Testis (tissue), 3 donors: ENCODE results near the gene RASL11A. TPM values are rescaled to one million over a fixed set of nuclear protein-coding genes. Genes with fewer than 3 reads are reported as not detected.

ENCODE experiments used
- DNase-seq: peaks from one replicate; pipeline ENCODE4 v3.0.0-alpha.2; 2019
- H3K27ac ChIP-seq, 2 donors: fragments of 200-600 bp; sonication (generic); one replicate each; pipeline ENCODE4 v1.5.1; 2019
- H3K27me3 ChIP-seq: fragments of 200-600 bp; sonication (generic); one replicate; pipeline ENCODE4 v1.5.1; 2019
- H3K36me3 ChIP-seq: fragments of 200-600 bp; sonication (generic); one replicate; pipeline ENCODE4 v1.5.1; 2017; ENCODE audit warnings: low read depth; ENCODE audit errors: missing control alignments
- H3K4me1 ChIP-seq: fragments of 200-600 bp; sonication (generic); one replicate; pipeline ENCODE4 v1.5.1; 2019
- H3K4me3 ChIP-seq, 2 donors: fragments of 200-600 bp; sonication (generic); one replicate each; pipeline ENCODE4 v1.5.1; 2017 to 2019
- H3K9me3 ChIP-seq: fragments of 200-600 bp; sonication (generic); one replicate; pipeline ENCODE4 v1.5.1; 2017
- POLR2A ChIP-seq: fragments of 450-650 bp; IDR thresholded peaks from one replicate; pipeline ENCODE4 v1.6.1; 2017; ENCODE audit warnings: antibody characterized with exemption, mild to moderate bottlenecking, moderate library complexity
- WGBS, 2 donors: methylation state at CpG; one replicate each; pipeline ENCODE4 v1.1.5; 2018; 5-methylcytosine and 5-hydroxymethylcytosine counted together
- intact Hi-C: fragments of 100-400 bp; cut with DNase I; formaldehyde crosslinking; loops from one replicate; pipeline ENCODE4 v1.15.1; 2023; ENCODE audit warnings: low total_unique reads
- polyA plus RNA-seq: library from polyadenylated mRNA; stranded (reverse); fragments of 350-450 nt; fragmentation: Illumina TruSeq; extraction: RNeasy Lipid Tissue Mini Kit (QIAGEN cat#74804); gene quantifications from one replicate; pipeline ENCODE4 v1.2.3, GENCODE V29; 2014; ENCODE audit warnings: low read depth, low replicate concordance; ENCODE audit not compliant: insufficient read depth
- total RNA-seq, 2 donors: library from RNA; depleted of rRNA; stranded (reverse); fragments of >200 nt; gene quantifications; one replicate each; pipeline ENCODE4 v1.2.3, GENCODE V29; 2016
- TF ChIP-seq, protein P1 (sequence below), 3 experiments: fragments of 450-650 bp in 2 of 3; fragments of 200-600 bp in 1 of 3; sonication (generic) in 1 of 3; IDR thresholded peaks; one replicate each; pipeline ENCODE4 v1.5.1; 2016 to 2019; ENCODE audit warnings: antibody characterized with exemption in 3 of 3, mild to moderate bottlenecking in 2 of 3, moderate library complexity in 1 of 3

RASL11A gene
- total and polyA plus RNA-seq, 3 donors from 2014 or later, result 8.2 to 11.8 (median 10.0) TPM

DNA sequence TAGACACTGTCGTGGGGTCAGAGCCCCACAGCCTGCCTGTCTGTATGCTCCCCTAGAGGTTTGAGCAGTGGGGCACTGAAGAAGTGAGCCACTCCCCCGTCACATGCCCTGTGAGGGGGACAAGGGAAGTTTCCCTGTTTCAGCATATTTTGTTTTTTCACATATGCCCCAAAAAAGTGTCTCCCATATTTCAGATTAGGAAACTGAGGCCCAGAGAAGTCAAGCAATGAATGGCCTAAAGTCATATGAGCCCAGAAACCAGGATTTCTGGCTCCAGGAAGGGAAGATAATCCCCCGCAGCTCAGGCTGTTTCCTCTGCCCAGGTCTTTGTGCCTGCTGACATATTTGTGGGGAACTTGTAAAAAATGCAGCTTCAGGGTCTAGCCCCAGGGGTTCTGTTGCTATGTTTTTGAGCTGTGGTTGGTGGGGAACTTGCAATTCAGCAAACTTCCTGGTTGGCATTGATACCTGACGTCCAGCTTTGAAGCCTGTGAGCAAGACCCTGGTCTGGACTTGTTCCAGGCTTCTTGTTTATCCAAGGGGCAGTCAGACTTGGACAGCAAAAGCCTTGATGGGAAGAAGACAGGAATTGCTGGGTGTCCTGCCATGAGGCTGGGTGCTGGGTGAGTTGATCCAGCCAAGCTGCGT lies 9.5 kb downstream of the RASL11A start:
- WGBS, 2 donors, result 92 to 100% methylated on average over 4 to 5 of the region's 5 CpGs

DNA sequence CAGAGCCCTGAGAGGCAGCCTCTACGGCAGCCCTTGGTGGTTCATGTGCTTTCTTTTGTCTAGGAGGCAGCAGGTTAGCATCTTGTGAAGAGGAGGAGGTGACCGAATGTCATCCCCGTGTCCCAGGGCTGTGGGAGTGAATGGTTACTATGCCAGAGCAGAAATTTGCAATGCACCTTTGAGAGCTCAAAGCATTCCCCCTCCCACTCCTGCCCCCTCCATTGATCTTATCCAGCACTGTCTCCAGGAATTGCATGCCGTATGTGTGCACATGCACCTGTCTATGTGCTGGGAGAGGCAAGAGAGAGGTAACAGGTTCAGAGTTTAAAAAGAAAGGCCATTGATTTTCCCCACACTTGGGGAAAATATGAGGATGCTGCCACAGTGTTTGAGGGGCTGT lies 10.2 kb downstream of the RASL11A start:
- no peak overlapping the region for H3K4me3 ChIP-seq
- DNase-seq, result no peak
- intact Hi-C loops, result no loop called here
- no peaks in the 10 kb centered on the region for H3K27me3 ChIP-seq
- H3K36me3 ChIP-seq, result no peaks in the 10 kb centered on the region
- TF ChIP-seq, protein P1, sequence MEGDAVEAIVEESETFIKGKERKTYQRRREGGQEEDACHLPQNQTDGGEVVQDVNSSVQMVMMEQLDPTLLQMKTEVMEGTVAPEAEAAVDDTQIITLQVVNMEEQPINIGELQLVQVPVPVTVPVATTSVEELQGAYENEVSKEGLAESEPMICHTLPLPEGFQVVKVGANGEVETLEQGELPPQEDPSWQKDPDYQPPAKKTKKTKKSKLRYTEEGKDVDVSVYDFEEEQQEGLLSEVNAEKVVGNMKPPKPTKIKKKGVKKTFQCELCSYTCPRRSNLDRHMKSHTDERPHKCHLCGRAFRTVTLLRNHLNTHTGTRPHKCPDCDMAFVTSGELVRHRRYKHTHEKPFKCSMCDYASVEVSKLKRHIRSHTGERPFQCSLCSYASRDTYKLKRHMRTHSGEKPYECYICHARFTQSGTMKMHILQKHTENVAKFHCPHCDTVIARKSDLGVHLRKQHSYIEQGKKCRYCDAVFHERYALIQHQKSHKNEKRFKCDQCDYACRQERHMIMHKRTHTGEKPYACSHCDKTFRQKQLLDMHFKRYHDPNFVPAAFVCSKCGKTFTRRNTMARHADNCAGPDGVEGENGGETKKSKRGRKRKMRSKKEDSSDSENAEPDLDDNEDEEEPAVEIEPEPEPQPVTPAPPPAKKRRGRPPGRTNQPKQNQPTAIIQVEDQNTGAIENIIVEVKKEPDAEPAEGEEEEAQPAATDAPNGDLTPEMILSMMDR (IDR thresholded peaks at IDR 0.05), result no peak
- no peak for TF ChIP-seq POLR2A
- H3K27ac ChIP-seq, result no peak overlapping the region
- H3K4me1 ChIP-seq, result no peaks in the 10 kb centered on the region
- WGBS, 2 donors, result 77 to 84% methylated on average over 4 of the region's 4 CpGs
- H3K9me3 ChIP-seq, result no peaks in the 10 kb centered on the region

More for the DNA sequence above, 9.5 kb downstream of the RASL11A start:
- no peak overlapping the region for H3K27ac ChIP-seq
- intact Hi-C loops, result no loop called here
- TF ChIP-seq, protein P1 (IDR thresholded peaks at IDR 0.05), result no peak
- TF ChIP-seq POLR2A, result no peak
- H3K4me1 ChIP-seq, result peaks cover 7% of the 10 kb centered on the region
- no peaks in the 10 kb centered on the region for H3K27me3 ChIP-seq
- no peaks in the 10 kb centered on the region for H3K36me3 ChIP-seq
- no peaks in the 10 kb centered on the region for H3K9me3 ChIP-seq
- H3K4me3 ChIP-seq, result no peak overlapping the region
- no peak for DNase-seq

DNA sequence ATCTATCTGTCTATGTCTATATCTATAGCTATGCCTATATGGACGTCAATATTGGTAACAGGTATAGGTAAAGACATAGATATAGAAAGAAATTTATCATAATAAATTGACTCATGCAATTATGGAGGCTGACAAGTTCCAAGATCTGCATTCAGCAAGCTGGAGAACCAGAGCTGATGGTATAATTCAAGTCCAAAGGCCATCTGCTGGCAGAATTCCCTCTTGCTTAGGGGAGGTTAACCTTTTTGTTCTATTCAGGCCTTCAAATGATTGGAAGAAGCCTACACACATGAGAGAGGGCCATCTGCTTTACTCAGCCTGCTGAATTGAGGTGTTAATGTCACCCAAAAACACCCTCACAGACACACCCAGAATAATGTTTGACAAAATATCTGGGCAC lies 10.8 kb downstream of the RASL11A start:
- no peaks in the 10 kb centered on the region for H3K27me3 ChIP-seq
- no peaks in the 10 kb centered on the region for H3K9me3 ChIP-seq
- no peak overlapping the region for H3K27ac ChIP-seq
- H3K4me3 ChIP-seq, result no peak overlapping the region
- WGBS, 2 donors, result 77 to 80% methylated on average over 1 of the region's 1 CpG
- DNase-seq, result no peak
- intact Hi-C loops, result no loop called here
- TF ChIP-seq, protein P1 (IDR thresholded peaks at IDR 0.05), result no peak
- TF ChIP-seq POLR2A, result no peak
- no peaks in the 10 kb centered on the region for H3K4me1 ChIP-seq
- H3K36me3 ChIP-seq, result no peaks in the 10 kb centered on the region

DNA sequence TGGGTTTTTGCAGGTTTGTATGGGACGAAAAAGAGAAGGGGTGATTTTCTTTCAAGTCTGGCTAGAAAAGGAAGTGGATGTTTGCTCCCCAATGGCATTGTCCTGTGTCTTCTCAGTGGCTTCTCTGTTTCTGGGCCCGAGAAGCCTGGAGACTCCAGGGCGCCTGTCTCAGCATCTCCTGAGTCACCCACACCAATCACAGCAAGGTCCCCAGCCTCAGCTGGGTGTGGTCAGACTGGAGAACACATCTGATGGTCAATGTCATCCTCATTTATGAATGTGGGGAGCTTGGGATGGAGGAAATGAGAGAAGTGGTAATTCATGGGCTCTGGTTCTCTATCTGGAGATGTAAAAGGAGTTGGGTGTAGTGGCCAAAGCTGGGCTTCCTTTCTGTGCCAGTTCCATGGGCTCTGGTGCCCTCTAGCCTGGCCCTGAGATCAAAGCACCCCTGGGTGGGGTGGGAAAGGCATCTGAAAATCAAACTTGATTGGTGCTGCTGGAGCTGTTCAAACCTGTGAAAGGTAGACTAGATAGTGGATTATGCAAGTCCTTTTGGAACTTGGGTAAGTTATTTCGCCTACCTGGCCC lies 13.4 kb downstream of the RASL11A start:
- no peak overlapping the region for H3K27ac ChIP-seq
- H3K4me1 ChIP-seq, result no peaks in the 10 kb centered on the region
- H3K36me3 ChIP-seq, result no peaks in the 10 kb centered on the region
- no peak overlapping the region for H3K4me3 ChIP-seq
- intact Hi-C loops, result no loop called here
- H3K27me3 ChIP-seq, result no peaks in the 10 kb centered on the region
- TF ChIP-seq POLR2A, result no peak
- TF ChIP-seq, protein P1 (IDR thresholded peaks at IDR 0.05), result no peak
- DNase-seq, result peak; percentile 63
- 88 to 92% methylated on average over 4 of the region's 4 CpGs for WGBS, 2 donors
- H3K9me3 ChIP-seq, result no peaks in the 10 kb centered on the region

DNA sequence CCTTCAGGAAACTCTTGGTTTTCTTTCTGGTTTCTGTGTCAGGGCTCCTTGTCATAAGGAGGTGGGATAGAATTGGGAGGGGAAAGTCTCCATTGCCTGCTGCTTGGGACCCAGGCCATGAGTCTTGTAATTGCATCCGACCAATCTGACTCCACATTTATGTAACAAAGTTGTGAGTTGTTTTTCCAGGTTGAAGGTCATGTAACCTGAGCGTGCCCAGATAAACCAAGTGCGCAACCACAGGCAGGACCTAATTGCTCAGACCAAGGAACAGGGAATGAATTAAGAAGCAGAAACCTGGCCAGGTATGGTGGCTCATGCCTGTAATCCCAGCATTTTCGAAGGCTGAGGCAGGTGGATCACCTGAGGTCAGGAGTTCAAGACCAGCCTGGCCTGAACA lies 17.8 kb downstream of the RASL11A start:
- no peak for TF ChIP-seq POLR2A
- TF ChIP-seq, protein P1 (IDR thresholded peaks at IDR 0.05), result no peak
- no peak for DNase-seq
- Histone ChIP-seq H3K9me3 (no peaks in the 10 kb centered on the region), H3K27ac (no peak overlapping the region), H3K36me3 (no peaks in the 10 kb centered on the region), H3K4me1 (no peaks in the 10 kb centered on the region), H3K4me3 (no peak overlapping the region), H3K27me3 (no peaks in the 10 kb centered on the region)
- WGBS, 2 donors, result 61 to 75% methylated on average over 4 of the region's 4 CpGs
- intact Hi-C loops, result no loop called here
